Ovary (tissue), 9 donors: ENCODE data around the gene PDCD4. TPM values are rescaled to one million over a fixed set of nuclear protein-coding genes. Genes with fewer than 3 reads are reported as not detected.
"Not testable (repeated sequence)": the region's sequence is repeated elsewhere in the genome, so short reads cannot be mapped to it uniquely, and the experiment has no call there.

ENCODE experiments used
- DNase-seq, 5 donors: peaks; one replicate each; pipeline ENCODE4 v3.0.0-alpha.2; 2019 to 2020
- H3K27ac ChIP-seq, 2 donors: fragments of 200-600 bp; one replicate each; pipeline versions ENCODE4 v1.5.1 to v1.8.0; 2019 to 2022
- H3K27me3 ChIP-seq: fragments of 200-600 bp; one replicate; pipeline ENCODE4 v1.8.0; 2022
- H3K36me3 ChIP-seq: fragments of 200-600 bp; sonication (generic); one replicate; pipeline ENCODE4 v1.5.1; 2019
- H3K4me1 ChIP-seq: one replicate; pipeline ENCODE4 v1.8.1; 2013; ENCODE audit warnings: mild to moderate bottlenecking, moderate library complexity; ENCODE audit not compliant: insufficient read depth
- H3K4me3 ChIP-seq: fragments of 200-600 bp; sonication (generic); one replicate; pipeline ENCODE4 v1.5.1; 2017
- H3K9me3 ChIP-seq, 2 donors: fragments of 200-600 bp in 1 of 2; sonication (generic) in 1 of 2; one replicate each; pipeline versions ENCODE4 v1.5.1 to v1.8.1; 2013 to 2019; ENCODE audit warnings: mild to moderate bottlenecking in 1 of 2, moderate library complexity in 1 of 2
- EP300 ChIP-seq: sonication (generic); formaldehyde crosslinking; IDR thresholded peaks from one replicate; pipeline ENCODE4 v1.6.1; 2017; ENCODE audit warnings: antibody characterized with exemption
- POLR2A ChIP-seq: fragments of 450-650 bp; IDR thresholded peaks from one replicate; pipeline ENCODE4 v1.6.1; 2017; ENCODE audit warnings: antibody characterized with exemption, mild to moderate bottlenecking, moderate library complexity
- WGBS, 3 donors: extraction: QIAGEN DNeasy Blood & Tissue Kit in 1 of 3; methylation state at CpG; one replicate each; pipeline versions ENCODE4 v1.1.5 to v1.1.7; 2013 to 2017; 5-methylcytosine and 5-hydroxymethylcytosine counted together
- intact Hi-C, 4 donors: fragments of 100-400 bp; cut with DNase I; formaldehyde crosslinking; loops; one replicate each; pipeline versions ENCODE4 v1.11.0 to v1.15.1; 2022 to 2023
- polyA plus RNA-seq, 2 donors: library from polyadenylated mRNA; stranded (reverse); fragments of 200-250 nt in 1 of 2; fragments of 350-450 nt in 1 of 2; fragmentation: Illumina TruSeq in 1 of 2; extraction: RNeasy Lipid Tissue Mini Kit (QIAGEN cat#74804) in 1 of 2; gene quantifications; one replicate each; pipeline ENCODE4 v1.2.3, GENCODE V29; 2013 to 2014
- total RNA-seq, 7 donors: library from RNA; depleted of rRNA in 2 of 7; stranded (reverse); fragments of >200 nt in 2 of 7; fragmentation: NEBNext Ultra II Directional in 3 of 7; extraction: Animal tissue kit (Norgen Biotek cat#: 25700) in 3 of 7; gene quantifications; one replicate each; pipeline versions ENCODE4 v1.1.0 to v1.2.4, GENCODE V29; 2016 to 2023
- TF ChIP-seq, protein P1 (sequence below), 3 donors: fragments of 450-650 bp in 2 of 3; fragments of 200-600 bp in 1 of 3; IDR thresholded peaks; one replicate each; pipeline versions ENCODE4 v1.5.1 to v1.8.0; 2016 to 2022; ENCODE audit warnings: antibody characterized with exemption in 3 of 3, mild to moderate bottlenecking in 1 of 3
- donor health status: DM: no; HTN: no; CAD: no; lungs with moderate emphysema.
- donor health status: DM: no; HTN: no; CAD: no.
- donor health status: Bipolar disorder and iron deficiency.
- donor health status: DM: yes; HTN: yes; CAD: no.
- donor health status: DM: no; HTN: no; CAD: no.
- donor health status: DM: yes; HTN: yes; CAD: no.

PDCD4 gene
- total and polyA plus RNA-seq, 9 donors: 103 to 399 (median 185) TPM

DNA sequence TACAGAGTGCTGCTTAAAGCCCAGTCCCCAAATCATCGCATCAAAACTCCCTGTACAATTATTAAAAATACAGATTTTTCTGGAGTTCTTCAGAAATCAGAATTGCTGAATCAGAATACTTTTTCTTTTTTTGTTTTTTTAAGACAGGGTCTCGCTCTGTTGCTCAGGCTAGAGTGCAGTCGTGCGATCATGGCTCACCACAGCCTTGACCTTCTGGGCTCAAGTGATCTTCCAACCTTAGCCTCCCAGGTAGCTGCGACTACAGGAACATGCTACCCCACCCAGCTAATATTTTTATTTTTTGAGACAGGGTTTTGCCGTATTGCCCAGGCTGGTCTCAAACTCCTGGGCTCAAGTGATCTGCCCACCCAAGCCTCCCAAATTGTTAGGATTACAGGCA, 43.3 kb downstream of the PDCD4 start:
- TF ChIP-seq EP300 (no peak), POLR2A (no peak)
- TF ChIP-seq, protein P1, sequence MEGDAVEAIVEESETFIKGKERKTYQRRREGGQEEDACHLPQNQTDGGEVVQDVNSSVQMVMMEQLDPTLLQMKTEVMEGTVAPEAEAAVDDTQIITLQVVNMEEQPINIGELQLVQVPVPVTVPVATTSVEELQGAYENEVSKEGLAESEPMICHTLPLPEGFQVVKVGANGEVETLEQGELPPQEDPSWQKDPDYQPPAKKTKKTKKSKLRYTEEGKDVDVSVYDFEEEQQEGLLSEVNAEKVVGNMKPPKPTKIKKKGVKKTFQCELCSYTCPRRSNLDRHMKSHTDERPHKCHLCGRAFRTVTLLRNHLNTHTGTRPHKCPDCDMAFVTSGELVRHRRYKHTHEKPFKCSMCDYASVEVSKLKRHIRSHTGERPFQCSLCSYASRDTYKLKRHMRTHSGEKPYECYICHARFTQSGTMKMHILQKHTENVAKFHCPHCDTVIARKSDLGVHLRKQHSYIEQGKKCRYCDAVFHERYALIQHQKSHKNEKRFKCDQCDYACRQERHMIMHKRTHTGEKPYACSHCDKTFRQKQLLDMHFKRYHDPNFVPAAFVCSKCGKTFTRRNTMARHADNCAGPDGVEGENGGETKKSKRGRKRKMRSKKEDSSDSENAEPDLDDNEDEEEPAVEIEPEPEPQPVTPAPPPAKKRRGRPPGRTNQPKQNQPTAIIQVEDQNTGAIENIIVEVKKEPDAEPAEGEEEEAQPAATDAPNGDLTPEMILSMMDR (IDR thresholded peaks at IDR 0.05): no peak
- intact Hi-C loops: no loop called here
- 91 to 93% (median 92%) methylated on average over 6 of the region's 6 CpGs for WGBS, 3 donors
- Histone ChIP-seq H3K27ac (no peak overlapping the region), H3K27me3 (no peaks in the 10 kb centered on the region), H3K36me3 (no peaks in the 10 kb centered on the region), H3K4me3 (no peak overlapping the region), H3K4me1 (peaks cover 1% of the 10 kb centered on the region), H3K9me3 (no peaks in the 10 kb centered on the region)
- DNase-seq: no peak

DNA sequence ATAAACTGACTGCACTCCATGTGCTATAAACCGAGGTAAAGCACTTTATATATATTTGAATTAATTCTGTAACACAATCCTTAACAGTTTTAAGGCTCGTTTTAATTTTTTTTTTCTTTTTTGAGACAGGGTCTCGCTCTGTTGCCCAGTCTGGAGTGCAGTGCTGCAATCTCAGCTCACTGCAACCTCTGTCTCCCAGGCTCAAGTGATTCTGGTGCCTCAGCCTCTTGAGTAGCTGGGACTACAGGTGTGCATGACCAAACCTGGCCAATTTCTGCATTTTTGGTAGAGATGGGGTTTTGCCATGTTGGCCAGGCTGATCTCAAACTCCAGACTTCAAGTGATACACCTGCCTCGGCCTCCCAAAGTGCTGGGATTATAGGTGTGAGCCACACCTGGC, 43.9 kb downstream of the PDCD4 start:
- WGBS, 3 donors: 94 to 95% (median 94%) methylated on average over 4 of the region's 4 CpGs

DNA sequence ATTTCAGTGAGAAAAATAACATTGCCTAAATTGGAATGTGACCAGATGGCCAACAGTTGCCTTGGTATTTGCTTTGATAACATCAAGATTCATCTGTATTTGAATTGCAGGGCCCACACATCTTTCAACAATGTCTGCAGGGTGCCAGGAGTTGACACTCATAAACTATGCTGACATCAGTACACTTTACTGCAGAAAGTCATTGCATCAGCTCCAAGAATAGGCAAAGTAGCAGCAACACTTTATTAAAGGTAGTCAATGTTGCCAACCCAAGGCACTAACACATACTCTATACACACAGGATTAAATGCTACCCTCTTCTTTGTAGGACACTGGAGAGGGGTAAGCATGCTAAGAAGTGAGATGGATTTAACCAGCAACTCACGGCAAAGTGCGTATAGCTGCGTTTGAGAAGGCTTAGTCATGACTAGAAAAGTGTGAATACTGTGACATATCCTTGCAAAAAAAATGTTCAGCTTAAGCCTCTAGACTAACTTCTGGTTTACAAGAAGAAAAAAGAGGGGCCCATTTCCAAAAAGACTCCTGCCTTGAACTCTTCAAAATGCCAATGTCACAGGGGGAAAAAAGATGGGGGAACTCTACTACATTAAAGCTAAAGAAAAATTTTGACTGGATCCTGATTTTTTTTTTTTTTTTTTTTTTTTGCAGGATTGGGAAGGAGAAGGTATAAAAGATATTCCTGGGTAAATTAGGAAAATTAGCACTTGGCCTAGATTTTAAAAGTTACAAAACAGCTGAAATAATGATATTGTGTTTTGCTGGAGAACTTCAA, 45.0 kb downstream of the PDCD4 start:
- DNase-seq: no peak
- Histone ChIP-seq H3K4me3 (no peak overlapping the region), H3K27ac (no peak overlapping the region), H3K4me1 (peaks cover 1% of the 10 kb centered on the region), H3K36me3 (no peaks in the 10 kb centered on the region), H3K27me3 (no peaks in the 10 kb centered on the region), H3K9me3 (no peaks in the 10 kb centered on the region)
- TF ChIP-seq, protein P1 (IDR thresholded peaks at IDR 0.05): no peak
- TF ChIP-seq EP300 (no peak), POLR2A (no peak)
- intact Hi-C loops: no loop called here
- WGBS, 3 donors: 87 to 92% (median 91%) methylated on average over 3 of the region's 3 CpGs

More for the DNA sequence above, 43.9 kb downstream of the PDCD4 start:
- H3K9me3 ChIP-seq, H3K4me1 ChIP-seq, DNase-seq, H3K36me3 ChIP-seq, H3K27ac ChIP-seq, intact Hi-C loops, H3K27me3 ChIP-seq, H3K4me3 ChIP-seq: not testable (repeated sequence)

DNA sequence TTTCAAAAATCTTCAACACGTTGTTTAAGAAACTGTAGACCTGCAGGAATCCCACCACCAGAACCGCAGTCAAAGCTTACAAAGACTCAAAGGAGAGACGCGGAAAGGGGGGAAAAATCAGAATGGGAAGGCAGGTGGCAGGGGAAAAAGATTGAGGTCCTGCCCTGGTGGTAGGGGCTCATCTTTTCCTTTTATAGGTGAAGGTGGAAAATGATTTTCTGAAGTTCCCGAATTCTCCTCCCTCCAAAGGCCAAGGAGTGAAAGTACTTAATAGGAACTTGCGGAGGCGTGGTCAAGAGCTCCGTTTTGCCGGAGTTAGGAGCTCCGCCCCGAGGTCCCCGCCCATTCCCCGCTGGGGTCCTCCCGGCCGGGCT, 46.5 kb downstream of the PDCD4 start:
- Histone ChIP-seq H3K4me1 (peaks cover 1% of the 10 kb centered on the region), H3K4me3 (peak overlapping the region; percentile 90), H3K27ac (peak overlapping the region; percentile 48 to 97), H3K27me3 (no peaks in the 10 kb centered on the region), H3K9me3 (no peaks in the 10 kb centered on the region), H3K36me3 (no peaks in the 10 kb centered on the region)
- TF ChIP-seq EP300 (no peak), POLR2A (no peak)
- TF ChIP-seq, protein P1 (IDR thresholded peaks at IDR 0.05): peak in 1 of 3 donors; percentile 23
- intact Hi-C loops: no loop called here
- DNase-seq: peak in 4 of 5 donors; percentile 96 to 97 (median 96)
- 0% methylated on average over 15 of the region's 15 CpGs for WGBS, 3 donors

DNA sequence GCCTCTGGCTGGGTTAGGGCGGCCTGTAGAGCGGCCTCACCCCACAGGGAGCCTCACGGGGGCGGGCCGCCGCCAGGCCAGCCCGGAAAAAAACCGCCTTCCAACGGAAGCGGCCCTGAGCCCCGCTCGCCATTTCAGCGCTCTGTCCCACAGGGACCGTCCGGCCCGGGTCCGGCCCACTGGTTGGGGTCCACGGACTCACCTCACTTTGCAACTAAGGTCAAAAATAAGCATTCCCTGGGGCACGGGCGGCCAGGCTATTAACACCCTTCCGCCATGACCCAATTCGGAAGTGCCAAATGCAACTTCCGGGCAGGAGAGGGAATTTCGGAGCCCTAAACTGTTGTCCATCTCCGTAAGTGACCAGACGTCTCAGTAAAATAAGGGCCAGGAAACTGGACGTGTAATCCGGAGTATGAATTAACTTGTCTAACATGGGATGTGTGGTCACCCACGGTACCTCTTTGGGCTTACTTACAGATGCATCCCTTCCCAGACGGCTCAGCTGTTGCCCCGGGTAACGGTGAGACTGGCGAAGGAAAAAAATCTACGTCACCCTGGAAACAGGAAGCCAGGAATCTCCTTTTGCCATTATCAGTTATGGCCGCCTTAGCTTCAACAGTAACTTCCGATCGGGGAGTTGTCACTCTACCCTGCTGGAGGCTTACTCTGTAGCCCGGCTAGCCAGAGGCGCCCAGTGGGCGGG, 47.1 kb downstream of the PDCD4 start, which contains the start of gene BBIP1:
BBIP1 (minus strand) TSS at position 538 of the 706 bp plus-strand sequence. CDS start 1,023 bp downstream, outside the sequence.
- peak; percentile 84 for TF ChIP-seq POLR2A
- TF ChIP-seq, protein P1 (IDR thresholded peaks at IDR 0.05): no peak
- TF ChIP-seq EP300: peak; percentile 32
- DNase-seq: peak in 1 of 5 donors; percentile 95
- peaks cover under 1% of the 10 kb centered on the region for H3K4me1 ChIP-seq
- H3K36me3 ChIP-seq: no peaks in the 10 kb centered on the region
- intact Hi-C loops: no loop called here
- WGBS, 3 donors: 0 to 1% (median 0%) methylated on average over 37 to 40 of the region's 40 CpGs
- H3K9me3 ChIP-seq: no peaks in the 10 kb centered on the region
- no peaks in the 10 kb centered on the region for H3K27me3 ChIP-seq
- H3K4me3 ChIP-seq: peak within 1 kb of the TSS; percentile 90
- peak within 1 kb of the TSS; percentile 86 to 97 for H3K27ac ChIP-seq
